ENCODE results near the gene COPB1. TPM values are rescaled to one million over a fixed set of nuclear protein-coding genes. Genes with fewer than 3 reads are reported as not detected.

The COPB1 gene
- total RNA-seq, 2 experiments from 2014 or later: 81.7 to 93.4 TPM

- Histone ChIP-seq H3K79me2 (ENCODE audit: insufficient read depth, low read depth, low read length) (no peaks in the 10 kb centered on the region), H3K9me3 (ENCODE audit: low read length) (no peaks in the 10 kb centered on the region), H3K4me2 (ENCODE audit: low read length) (no peak overlapping the region), H4K20me1 (ENCODE audit: insufficient read depth, low read length) (no peaks in the 10 kb centered on the region), H3K4me1 (ENCODE audit: insufficient read depth, low read length, poor library complexity, severe bottlenecking) (no peaks in the 10 kb centered on the region), H3K27ac (ENCODE audit: low read depth, low read length, poor library complexity, severe bottlenecking) (no peak overlapping the region), H3K36me3 (ENCODE audit: insufficient read depth, low read length) (no peaks in the 10 kb centered on the region), H3K9me2 (ENCODE audit: insufficient read depth, low read length) (no peaks in the 10 kb centered on the region), H3K4me3 (ENCODE audit: low read depth, low read length, poor library complexity, severe bottlenecking) (no peak overlapping the region), H2AFZ (ENCODE audit: low read length) (no peak overlapping the region)
- no peak for DNase-seq (ENCODE audit: low spot score)
- ChIA-PET CTCF (ENCODE audit: unreplicated experiment) (no interaction called here), POLR2A (no interaction called here)
- no peak for TF ChIP-seq CTCF (conservative IDR thresholded peaks at IDR 0.05; ENCODE audit: low read length)
- no peak for TF ChIP-seq EZH2phosphoT487 (IDR thresholded peaks at IDR 0.05; ENCODE audit: borderline replicate concordance, low read depth, low read length)
- intact Hi-C loops (cut with micrococcal nuclease; ENCODE audit: unreplicated experiment): no loop called here
- no TSS peak for BruUV-seq (replicated peaks)
These were observed 47.1 kb upstream of the COPB1 start for GRCh38 chr11:14546672-14547071.

- no TSS peak for BruUV-seq (replicated peaks)
These were observed 45.0 kb upstream of the COPB1 start for GRCh38 chr11:14544611-14545010.

More at GRCh38 chr11:14544611-14545010, 45.0 kb upstream of the COPB1 start:
- Histone ChIP-seq H4K20me1 (ENCODE audit: insufficient read depth, low read length) (no peaks in the 10 kb centered on the region), H3K36me3 (ENCODE audit: insufficient read depth, low read length) (no peaks in the 10 kb centered on the region), H3K79me2 (ENCODE audit: insufficient read depth, low read depth, low read length) (no peaks in the 10 kb centered on the region), H3K9me3 (ENCODE audit: low read length) (no peaks in the 10 kb centered on the region), H3K4me1 (ENCODE audit: insufficient read depth, low read length, poor library complexity, severe bottlenecking) (no peaks in the 10 kb centered on the region), H3K4me2 (ENCODE audit: low read length) (no peak overlapping the region), H3K27ac (ENCODE audit: low read depth, low read length, poor library complexity, severe bottlenecking) (no peak overlapping the region), H3K9me2 (ENCODE audit: insufficient read depth, low read length) (no peaks in the 10 kb centered on the region), H3K4me3 (ENCODE audit: low read depth, low read length, poor library complexity, severe bottlenecking) (no peak overlapping the region), H2AFZ (ENCODE audit: low read length) (no peak overlapping the region)
- no peak for DNase-seq (ENCODE audit: low spot score)
- CTCF ChIA-PET (ENCODE audit: unreplicated experiment): no interaction called here
- POLR2A ChIA-PET: interaction anchor here (1.0 kb wide), 1 partner anchor 8 kb away, joined by 3 read pairs; no protein-coding TSS in a partner anchor
- TF ChIP-seq EZH2phosphoT487 (IDR thresholded peaks at IDR 0.05; ENCODE audit: borderline replicate concordance, low read depth, low read length) (no peak), CTCF (conservative IDR thresholded peaks at IDR 0.05; ENCODE audit: low read length) (no peak)
- intact Hi-C loops (cut with micrococcal nuclease; ENCODE audit: unreplicated experiment): no loop called here
